HepG2 (cell line): ENCODE measurements around the gene KCNF1. TPM values are rescaled to one million over a fixed set of nuclear protein-coding genes. Genes with fewer than 3 reads are reported as not detected.

Source experiments
- ATAC-seq: fragments of 200-7000 bp; cut with Tn5 transposase; 3 replicates; pipeline ENCODE4 v1.9.1; 2020; ENCODE audit warnings: mild to moderate bottlenecking, moderate library complexity
- BruUV-seq: library from RNA; stranded (reverse); fragments of 400-500 nt; replicated peaks from 2 replicates; lab custom pipeline; 2021; lab: Mats Ljungman, UMichigan
- CTCF ChIA-PET: fragments of 300-600 bp; formaldehyde crosslinking; extraction: SDS; loops from one replicate; lab custom pipeline; 2021; ENCODE audit warnings: low total read pairs, inconsistent platforms, low intra/inter-chr PET ratio; lab: Yijun Ruan, JAX
- POLR2A ChIA-PET: fragments of 350-600 bp; sonication (Branson Sonifier 250); formaldehyde crosslinking; loops from one replicate; lab custom pipeline; 2020; ENCODE audit warnings: antibody characterized with exemption, inconsistent platforms; lab: Yijun Ruan, JAX
- DNase-seq: peaks from one replicate; pipeline ENCODE4 v3.0.0-alpha.2; 2015; ENCODE audit warnings: low spot score
- FAIRE-seq: peaks from 3 replicates; lab custom pipeline; 2011; peaks lifted over from hg19 to GRCh38; lab: Jason Lieb, UNC
- H2AFZ ChIP-seq: one replicate; pipeline ENCODE4 v1.6.1; 2011; ENCODE audit warnings: low read length, inconsistent platforms
- H3K27ac ChIP-seq: fragments of 300-600 bp; 3 replicates; pipeline ENCODE4 v1.8.0; 2011; ENCODE audit warnings: mixed run types, mild to moderate bottlenecking, mixed read lengths, low read length, inconsistent platforms; ENCODE audit not compliant: insufficient read depth; ENCODE audit errors: extremely low read length
- H3K27me3 ChIP-seq, 2 experiments: fragments of 200-600 bp in 1 of 2; 2 replicates in 1 of 2; 3 replicates in 1 of 2; pipeline versions ENCODE4 v1.6.0 to v1.8.0; 2011; ENCODE audit warnings: low read length in 2 of 2, mild to moderate bottlenecking in 2 of 2, moderate library complexity in 2 of 2, inconsistent platforms in 1 of 2; ENCODE audit not compliant: insufficient read depth in 2 of 2, control insufficient read depth in 1 of 2
- H3K36me3 ChIP-seq, 2 experiments: fragments of 200-600 bp in 1 of 2; replicated peaks in 1 of 2; 2 replicates in 1 of 2; 3 replicates in 1 of 2; pipeline versions ENCODE4 v1.5.1 to v1.8.0; 2011; ENCODE audit warnings: low read length in 2 of 2, inconsistent platforms in 1 of 2; ENCODE audit not compliant: insufficient read depth in 2 of 2, control insufficient read depth in 1 of 2
- H3K4me1 ChIP-seq: 2 replicates; pipeline ENCODE4 v1.5.1; 2012; ENCODE audit warnings: low read length, inconsistent platforms; ENCODE audit not compliant: insufficient read depth
- H3K4me2 ChIP-seq: 2 replicates; pipeline ENCODE4 v1.6.0; 2011; ENCODE audit warnings: low read depth, low read length, inconsistent platforms
- H3K4me3 ChIP-seq, 3 experiments: fragments of 200-600 bp in 1 of 3; sonication (generic), shearing (Covaris generic) in 1 of 3; replicated peaks in 1 of 3; 2 replicates each; pipeline ENCODE4 v1.5.1; 2011 to 2016; ENCODE audit warnings: low read length in 3 of 3, inconsistent platforms in 2 of 3, low read depth in 2 of 3, mild to moderate bottlenecking in 2 of 3, control low read depth in 1 of 3, mixed read lengths in 1 of 3; ENCODE audit not compliant: insufficient read depth in 1 of 3
- H3K79me2 ChIP-seq: one replicate; pipeline ENCODE4 v1.6.1; 2011; ENCODE audit warnings: low read length, inconsistent platforms; ENCODE audit not compliant: insufficient read depth
- H3K9ac ChIP-seq: 2 replicates; pipeline ENCODE4 v1.6.0; 2011; ENCODE audit warnings: mild to moderate bottlenecking, low read depth, low read length, inconsistent platforms; ENCODE audit not compliant: insufficient read depth
- H3K9me3 ChIP-seq: 2 replicates; pipeline ENCODE4 v1.5.1; 2012; ENCODE audit warnings: mild to moderate bottlenecking, low read length
- H4K20me1 ChIP-seq: 2 replicates; pipeline ENCODE4 v1.6.0; 2011; ENCODE audit warnings: inconsistent platforms, mild to moderate bottlenecking, low read length, moderate library complexity; ENCODE audit not compliant: insufficient read depth
- GMEB2 ChIP-seq: IDR thresholded peaks from 2 replicates; pipeline ENCODE4 v1.6.1; 2016; ENCODE audit warnings: missing biosample characterization, missing genetic modification reagents, low read depth
- HNF1B ChIP-seq: sonication (generic); formaldehyde crosslinking; IDR thresholded peaks from 2 replicates; pipeline ENCODE4 v1.5.1; 2020; ENCODE audit warnings: mild to moderate bottlenecking, moderate library complexity, missing genetic modification reagents
- IRF1 ChIP-seq: sonication (generic); formaldehyde crosslinking; IDR thresholded peaks from 2 replicates; pipeline ENCODE4 v1.4.0; 2020; ENCODE audit warnings: low read depth, mild to moderate bottlenecking, missing genetic modification reagents
- KAT7 ChIP-seq: IDR thresholded peaks from 2 replicates; pipeline ENCODE4 v1.6.1; 2018; ENCODE audit warnings: borderline replicate concordance, missing compliant biosample characterization
- PHF20 ChIP-seq: sonication (generic); formaldehyde crosslinking; IDR thresholded peaks from 2 replicates; pipeline ENCODE4 v1.5.0; 2020; ENCODE audit warnings: mild to moderate bottlenecking, missing genetic modification reagents
- TEAD3 ChIP-seq: optimal IDR thresholded peaks from 2 replicates; pipeline ENCODE3; 2016; ENCODE audit warnings: borderline replicate concordance
- ZBTB7B ChIP-seq: sonication (generic); formaldehyde crosslinking; IDR thresholded peaks from 2 replicates; pipeline ENCODE4 v1.4.0; 2020; ENCODE audit warnings: missing genetic modification reagents
- ZFAT ChIP-seq: sonication (generic); formaldehyde crosslinking; conservative IDR thresholded peaks from 2 replicates; pipeline ENCODE4 v1.8.1; 2023; ENCODE audit warnings: missing genetic modification reagents, inconsistent platforms
- ZNF362 ChIP-seq: sonication (generic); formaldehyde crosslinking; IDR thresholded peaks from 2 replicates; pipeline ENCODE4 v1.4.0; 2020; ENCODE audit warnings: missing genetic modification reagents, mild to moderate bottlenecking, borderline replicate concordance
- ZNF451 ChIP-seq: sonication (generic); formaldehyde crosslinking; IDR thresholded peaks from 2 replicates; pipeline ENCODE4 v1.5.0; 2020; ENCODE audit warnings: mild to moderate bottlenecking, missing genetic modification reagents
- ZNF749 ChIP-seq: sonication (generic); formaldehyde crosslinking; IDR thresholded peaks from 2 replicates; pipeline ENCODE4 v1.8.0; 2022; ENCODE audit warnings: mild to moderate bottlenecking, missing genetic modification reagents, moderate library complexity, borderline replicate concordance
- ZNF777 ChIP-seq: sonication (generic); formaldehyde crosslinking; IDR thresholded peaks from 2 replicates; pipeline ENCODE4 v1.4.0; 2020; ENCODE audit warnings: missing genetic modification reagents
- ZNF839 ChIP-seq: sonication (generic); formaldehyde crosslinking; IDR thresholded peaks from 2 replicates; pipeline ENCODE4 v1.4.0; 2020; ENCODE audit warnings: missing genetic modification reagents, mild to moderate bottlenecking, borderline replicate concordance
- WGBS: methylation state at CpG from one replicate; pipeline ENCODE4 v1.1.6; 2017; ENCODE audit warnings: low lambda C conversion rate; 5-methylcytosine and 5-hydroxymethylcytosine counted together
- in situ Hi-C: cut with HindIII; loops from 2 replicates; pipeline ENCODE4 v1.10.0; 2017; ENCODE audit warnings: low pct_unique_long_range_greater_than_20kb; ENCODE audit not compliant: extremely low pct_ligation_motif_present
- intact Hi-C: fragments of 100-400 bp; cut with micrococcal nuclease; formaldehyde crosslinking; loops from one replicate; pipeline ENCODE4 v1.10.0; 2022; ENCODE audit not compliant: unreplicated experiment
- polyA plus RNA-seq, 8 experiments: library from polyadenylated mRNA; depleted of rRNA in 3 of 8; stranded (reverse) in 7 of 8; unstranded in 1 of 8; fragments of >200 nt; fragmentation: Illumina TruSeq in 4 of 8; extraction: Trizol in 4 of 8; gene quantifications; 2 replicates each; pipeline versions ENCODE4 v1.2.1 to v1.2.3, GENCODE V29; 2011 to 2016; ENCODE audit warnings: low read depth in 4 of 8, missing spikeins in 1 of 8, mixed read lengths in 1 of 8; ENCODE audit not compliant: insufficient read depth in 1 of 8
- total RNA-seq, 5 experiments: library from RNA; depleted of rRNA; stranded (reverse); fragments of >200 nt; fragmentation: Illumina TruSeq; extraction: Trizol; gene quantifications; 2 replicates each; pipeline ENCODE4 v1.2.3, GENCODE V29; 2016; ENCODE audit warnings: low read depth in 1 of 5

KCNF1 gene
- total and polyA plus RNA-seq, 2 of the 13 experiments (the other 11 are each of a cell fraction or from before 2014, with no cell fraction given) = 0.09 to 0.12 TPM

- no peak for TF ChIP-seq IRF1 (CRISPR knock-in tag)
- intact Hi-C loops = no loop called here
- Histone ChIP-seq H3K4me2 (no peak overlapping the region), H3K36me3 (no peaks in the 10 kb centered on the region), H3K27me3 (peaks cover 0 to 21% of the 10 kb centered on the region in 2 experiments; a peak in 4 of 5 replicates), H3K4me3 (no peak overlapping the region), H4K20me1 (no peaks in the 10 kb centered on the region), H3K4me1 (peaks cover 6% of the 10 kb centered on the region; the same call in 1 of the 2 replicates), H3K79me2 (no peaks in the 10 kb centered on the region), H3K27ac (no peak overlapping the region), H3K9ac (no peak overlapping the region), H3K9me3 (no peaks in the 10 kb centered on the region), H2AFZ (no peak overlapping the region)
- CTCF ChIA-PET = no interaction called here
- in situ Hi-C loops = loop anchor here (10.0 kb wide), 1 partner anchor 219 kb away; no protein-coding TSS in a partner anchor
- no TSS peak for BruUV-seq
- POLR2A ChIA-PET = no interaction called here
- 70% methylated on average over 8 of the region's 8 CpGs for WGBS
- ATAC-seq = no peak
- FAIRE-seq = no peak
- DNase-seq = no peak
Measured at GRCh38 chr2:10905862-10906143, 5.9 kb upstream of the KCNF1 start.

GRCh38 chr2:10906926-10907625 lies 4.7 kb upstream of the KCNF1 start:
- Histone ChIP-seq H2AFZ (no peak overlapping the region), H3K27ac (no peak overlapping the region), H3K36me3 (no peaks in the 10 kb centered on the region), H4K20me1 (no peaks in the 10 kb centered on the region), H3K79me2 (no peaks in the 10 kb centered on the region), H3K27me3 (peaks cover 6 to 32% of the 10 kb centered on the region in 2 experiments), H3K4me2 (no peak overlapping the region), H3K9me3 (no peaks in the 10 kb centered on the region), H3K4me3 (no peak overlapping the region), H3K4me1 (peaks cover 9% of the 10 kb centered on the region), H3K9ac (no peak overlapping the region)
- CTCF ChIA-PET = no interaction called here
- BruUV-seq = no TSS peak
- no peak for FAIRE-seq
- no peak for DNase-seq
- no peak for ATAC-seq
- POLR2A ChIA-PET = no interaction called here
- intact Hi-C loops (no loop called here), in situ Hi-C loops (loop anchor here (10.0 kb wide), 1 partner anchor 218 kb away; no protein-coding TSS in a partner anchor)
- 24% methylated on average over 14 of the region's 14 CpGs for WGBS
- no peak for TF ChIP-seq PHF20 (CRISPR knock-in tag)
- no peak for TF ChIP-seq ZNF777
- TF ChIP-seq ZFAT (CRISPR knock-in tag) = no peak
- no peak for TF ChIP-seq HNF1B
- no peak for TF ChIP-seq GMEB2 (CRISPR knock-in tag)
- no peak for TF ChIP-seq TEAD3
- no peak for TF ChIP-seq ZNF839 (CRISPR knock-in tag)
- no peak for TF ChIP-seq ZNF362 (CRISPR knock-in tag)
- TF ChIP-seq KAT7 (CRISPR knock-in tag) = no peak
- TF ChIP-seq ZNF451 (CRISPR knock-in tag) = no peak
- no peak for TF ChIP-seq ZNF749 (CRISPR knock-in tag)
- TF ChIP-seq ZBTB7B (CRISPR knock-in tag) = no peak
